Adipocyte (in vitro differentiated cells): Measurements from ENCODE around the gene DUOX1.

ENCODE experiments used
- DNase-seq: peaks from one replicate; pipeline ENCODE4 v3.0.0-alpha.2; 2015; ENCODE audit warnings: low read depth
- H3K27me3 ChIP-seq: replicated peaks from 2 replicates; pipeline ENCODE4 v1.7.0; 2013; ENCODE audit warnings: mild to moderate bottlenecking, low read length, moderate library complexity; ENCODE audit not compliant: control insufficient read depth, insufficient read depth
- H3K36me3 ChIP-seq: 2 replicates; pipeline ENCODE4 v1.7.0; 2013; ENCODE audit warnings: low read length, mild to moderate bottlenecking, moderate library complexity; ENCODE audit not compliant: control insufficient read depth, insufficient read depth, severe bottlenecking
- H3K4me1 ChIP-seq: 2 replicates; pipeline ENCODE4 v1.7.0; 2013; ENCODE audit warnings: mild to moderate bottlenecking, low read length, moderate library complexity; ENCODE audit not compliant: control insufficient read depth, insufficient read depth
- H3K4me3 ChIP-seq: 2 replicates; pipeline ENCODE4 v1.7.0; 2013; ENCODE audit warnings: mild to moderate bottlenecking, low read length, moderate library complexity
- H3K9ac ChIP-seq: 2 replicates; pipeline ENCODE4 v1.7.0; 2013; ENCODE audit warnings: mild to moderate bottlenecking, low read length, moderate library complexity
- H3K9me3 ChIP-seq: 2 replicates; pipeline ENCODE4 v1.7.0; 2013; ENCODE audit warnings: mild to moderate bottlenecking, low read length, moderate library complexity; ENCODE audit not compliant: control insufficient read depth

Gene DUOX1

GRCh38 chr15:45179221-45179985 is 49.6 kb downstream of the DUOX1 start:
- DNase-seq, result peak; percentile 42
- Histone ChIP-seq H3K36me3 (no peaks in the 10 kb centered on the region), H3K9ac (no peak overlapping the region), H3K27me3 (no peaks in the 10 kb centered on the region), H3K4me3 (no peak overlapping the region), H3K4me1 (no peaks in the 10 kb centered on the region), H3K9me3 (no peaks in the 10 kb centered on the region)

GRCh38 chr15:45180201-45180600 is 50.4 kb downstream of the DUOX1 start:
- no peaks in the 10 kb centered on the region for H3K36me3 ChIP-seq
- DNase-seq, result no peak
- no peaks in the 10 kb centered on the region for H3K9me3 ChIP-seq
- no peaks in the 10 kb centered on the region for H3K27me3 ChIP-seq
- H3K4me3 ChIP-seq, result no peak overlapping the region
- no peaks in the 10 kb centered on the region for H3K4me1 ChIP-seq
- H3K9ac ChIP-seq, result no peak overlapping the region

- Histone ChIP-seq H3K4me3 (no peak overlapping the region), H3K9ac (no peak overlapping the region), H3K27me3 (no peaks in the 10 kb centered on the region), H3K36me3 (no peaks in the 10 kb centered on the region), H3K9me3 (no peaks in the 10 kb centered on the region), H3K4me1 (no peaks in the 10 kb centered on the region)
- no peak for DNase-seq
These were observed 51.0 kb downstream of the DUOX1 start for GRCh38 chr15:45180648-45181436.

GRCh38 chr15:45181491-45182285 is 51.9 kb downstream of the DUOX1 start:
- peaks cover 7% of the 10 kb centered on the region for H3K4me1 ChIP-seq
- H3K36me3 ChIP-seq, result no peaks in the 10 kb centered on the region
- H3K27me3 ChIP-seq, result no peaks in the 10 kb centered on the region
- H3K4me3 ChIP-seq, result no peak overlapping the region
- DNase-seq, result no peak
- no peak overlapping the region for H3K9ac ChIP-seq
- H3K9me3 ChIP-seq, result no peaks in the 10 kb centered on the region

GRCh38 chr15:45182996-45183395 is 53.2 kb downstream of the DUOX1 start:
- no peak for DNase-seq
- H3K36me3 ChIP-seq, result no peaks in the 10 kb centered on the region
- peaks cover 9% of the 10 kb centered on the region for H3K4me1 ChIP-seq

GRCh38 chr15:45183511-45183910 is 53.7 kb downstream of the DUOX1 start:
- Histone ChIP-seq H3K27me3 (peaks cover 3% of the 10 kb centered on the region), H3K9ac (no peak overlapping the region), H3K4me3 (no peak overlapping the region), H3K36me3 (no peaks in the 10 kb centered on the region), H3K4me1 (peaks cover 14% of the 10 kb centered on the region), H3K9me3 (no peaks in the 10 kb centered on the region)
- no peak for DNase-seq

More at GRCh38 chr15:45182996-45183395, 53.2 kb downstream of the DUOX1 start:
- H3K9ac ChIP-seq, result no peak overlapping the region
- H3K9me3 ChIP-seq, result no peaks in the 10 kb centered on the region
- H3K4me3 ChIP-seq, result no peak overlapping the region
- no peaks in the 10 kb centered on the region for H3K27me3 ChIP-seq

GRCh38 chr15:45184562-45185041 is 54.8 kb downstream of the DUOX1 start:
- Histone ChIP-seq H3K9me3 (no peaks in the 10 kb centered on the region), H3K4me3 (no peak overlapping the region), H3K36me3 (no peaks in the 10 kb centered on the region), H3K4me1 (peaks cover 15% of the 10 kb centered on the region), H3K27me3 (peaks cover 6% of the 10 kb centered on the region), H3K9ac (no peak overlapping the region)
- DNase-seq, result no peak

GRCh38 chr15:45185069-45185779 is 55.4 kb downstream of the DUOX1 start:
- Histone ChIP-seq H3K4me1 (peaks cover 15% of the 10 kb centered on the region), H3K4me3 (no peak overlapping the region), H3K27me3 (peaks cover 12% of the 10 kb centered on the region), H3K36me3 (no peaks in the 10 kb centered on the region), H3K9me3 (no peaks in the 10 kb centered on the region), H3K9ac (no peak overlapping the region)
- DNase-seq, result no peak

- Histone ChIP-seq H3K9me3 (no peaks in the 10 kb centered on the region), H3K4me3 (peak overlapping the region; percentile 52), H3K36me3 (no peaks in the 10 kb centered on the region), H3K4me1 (peaks cover 15% of the 10 kb centered on the region), H3K9ac (no peak overlapping the region), H3K27me3 (peaks cover 19% of the 10 kb centered on the region)
- peak; percentile 46 for DNase-seq
These were observed 56.3 kb downstream of the DUOX1 start for GRCh38 chr15:45185903-45186770.
